ENCODE measurements around the gene FIGN.

GRCh38 chr2:163709270-163709669, 26.5 kb downstream of the FIGN start:
- no peak for TF ChIP-seq SUZ12 (IDR thresholded peaks at IDR 0.05; ENCODE audit: extremely low read depth, insufficient read depth, insufficient read length)
- TF ChIP-seq ZNF274 (IDR thresholded peaks at IDR 0.05; ENCODE audit: low read depth, low read length): no peak
- no peak for TF ChIP-seq YY1 (IDR thresholded peaks at IDR 0.05; ENCODE audit: insufficient read depth, insufficient read length)

All from NT2/D1 (cell line).